Breast epithelium (tissue), 3 donors: ENCODE measurements around the gene SECTM1.

Experiments used
- POLR2A ChIP-seq: fragments of 450-650 bp; IDR thresholded peaks from one replicate; pipeline ENCODE4 v1.6.1; 2016; ENCODE audit warnings: antibody characterized with exemption, mild to moderate bottlenecking, moderate library complexity
- POLR2AphosphoS5 ChIP-seq, 3 donors: sonication (generic); formaldehyde crosslinking; IDR thresholded peaks; one replicate each; pipeline ENCODE4 v1.6.1; 2017; ENCODE audit warnings: antibody characterized with exemption in 3 of 3
- TF ChIP-seq, protein P1 (sequence below), 3 donors: fragments of 450-650 bp; IDR thresholded peaks; one replicate each; pipeline ENCODE4 v1.5.1; 2016 to 2017; ENCODE audit warnings: antibody characterized with exemption in 3 of 3, mild to moderate bottlenecking in 3 of 3, moderate library complexity in 3 of 3

- TF ChIP-seq, protein P1, sequence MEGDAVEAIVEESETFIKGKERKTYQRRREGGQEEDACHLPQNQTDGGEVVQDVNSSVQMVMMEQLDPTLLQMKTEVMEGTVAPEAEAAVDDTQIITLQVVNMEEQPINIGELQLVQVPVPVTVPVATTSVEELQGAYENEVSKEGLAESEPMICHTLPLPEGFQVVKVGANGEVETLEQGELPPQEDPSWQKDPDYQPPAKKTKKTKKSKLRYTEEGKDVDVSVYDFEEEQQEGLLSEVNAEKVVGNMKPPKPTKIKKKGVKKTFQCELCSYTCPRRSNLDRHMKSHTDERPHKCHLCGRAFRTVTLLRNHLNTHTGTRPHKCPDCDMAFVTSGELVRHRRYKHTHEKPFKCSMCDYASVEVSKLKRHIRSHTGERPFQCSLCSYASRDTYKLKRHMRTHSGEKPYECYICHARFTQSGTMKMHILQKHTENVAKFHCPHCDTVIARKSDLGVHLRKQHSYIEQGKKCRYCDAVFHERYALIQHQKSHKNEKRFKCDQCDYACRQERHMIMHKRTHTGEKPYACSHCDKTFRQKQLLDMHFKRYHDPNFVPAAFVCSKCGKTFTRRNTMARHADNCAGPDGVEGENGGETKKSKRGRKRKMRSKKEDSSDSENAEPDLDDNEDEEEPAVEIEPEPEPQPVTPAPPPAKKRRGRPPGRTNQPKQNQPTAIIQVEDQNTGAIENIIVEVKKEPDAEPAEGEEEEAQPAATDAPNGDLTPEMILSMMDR (IDR thresholded peaks at IDR 0.05), result no peak
- TF ChIP-seq POLR2AphosphoS5 (IDR thresholded peaks at IDR 0.05), result no peak
- no peak for TF ChIP-seq POLR2A
Observed at GRCh38 chr17:82378741-82379021, 45.1 kb upstream of the SECTM1 start.
